ENCODE measurements around the gene SMURF2. TPM values are rescaled to one million over a fixed set of nuclear protein-coding genes. Genes with fewer than 3 reads are reported as not detected.
"Not testable (repeated sequence)": the region's sequence is repeated elsewhere in the genome, so short reads cannot be mapped to it uniquely, and the experiment has no call there.

Gene SMURF2
- total and polyA plus RNA-seq, 4 donors, result 22.7 to 47.8 (median 37.5) TPM

- no peak for DNase-seq (ENCODE audit: low read depth in 4 of 6, low spot score in 6 of 6)
- WGBS (ENCODE audit: insufficient coverage), result no CpG with 5 or more reads among the region's 2 CpGs
These were observed 54.1 kb downstream of the SMURF2 start for GRCh38 chr17:64607862-64608565.

GRCh38 chr17:64604532-64604931, 57.6 kb downstream of the SMURF2 start:
- not testable (repeated sequence) for H3K4me3 ChIP-seq (ENCODE audit: low read depth, low read length); H3K36me3 ChIP-seq (ENCODE audit: control insufficient read depth, insufficient read depth, low read length); H3K4me1 ChIP-seq (ENCODE audit: control insufficient read depth, insufficient read depth, low read length); DNase-seq (ENCODE audit: low read depth in 4 of 6, low spot score in 6 of 6); H3K27me3 ChIP-seq (ENCODE audit: control insufficient read depth, insufficient read depth, low read length); H3K27ac ChIP-seq (ENCODE audit: low read depth, low read length); H3K9me3 ChIP-seq (ENCODE audit: control insufficient read depth, insufficient read depth, low read length)
- 86% methylated on average over 7 of the region's 12 CpGs for WGBS (ENCODE audit: insufficient coverage)

More at GRCh38 chr17:64607862-64608565, 54.1 kb downstream of the SMURF2 start:
- Histone ChIP-seq H3K9me3 (ENCODE audit: control insufficient read depth, insufficient read depth, low read length) (no peaks in the 10 kb centered on the region), H3K4me1 (ENCODE audit: control insufficient read depth, insufficient read depth, low read length) (no peaks in the 10 kb centered on the region), H3K27ac (ENCODE audit: low read depth, low read length) (no peak overlapping the region), H3K36me3 (ENCODE audit: control insufficient read depth, insufficient read depth, low read length) (no peaks in the 10 kb centered on the region), H3K4me3 (ENCODE audit: low read depth, low read length) (no peak overlapping the region), H3K27me3 (ENCODE audit: control insufficient read depth, insufficient read depth, low read length) (no peaks in the 10 kb centered on the region)

DNA sequence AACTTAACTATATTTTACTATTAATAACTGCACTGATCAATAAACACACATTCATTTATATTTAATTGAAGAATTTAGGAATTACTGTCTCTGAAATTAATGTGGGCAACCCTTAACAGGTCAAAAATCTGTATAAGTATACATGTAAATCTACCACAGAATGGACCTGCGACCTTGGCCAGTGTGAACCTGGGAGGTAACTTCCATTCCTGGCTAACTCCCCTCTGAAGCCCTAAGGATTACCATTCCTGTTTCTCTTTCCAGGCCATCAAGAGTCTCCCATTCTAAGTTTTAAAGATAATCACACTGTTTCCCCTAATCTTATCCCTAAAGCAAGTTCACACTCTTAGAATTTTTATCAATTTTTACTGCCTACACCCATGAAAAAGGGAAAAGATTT, 58.1 kb downstream of the SMURF2 start:
- no peak overlapping the region for H3K27ac ChIP-seq (ENCODE audit: low read depth, low read length)
- 100% methylated on average over 1 of the region's 1 CpG for WGBS (ENCODE audit: insufficient coverage)
- no peaks in the 10 kb centered on the region for H3K27me3 ChIP-seq (ENCODE audit: control insufficient read depth, insufficient read depth, low read length)
- no peak for DNase-seq (ENCODE audit: low read depth in 4 of 6, low spot score in 6 of 6)
- no peaks in the 10 kb centered on the region for H3K4me1 ChIP-seq (ENCODE audit: control insufficient read depth, insufficient read depth, low read length)
- H3K36me3 ChIP-seq (ENCODE audit: control insufficient read depth, insufficient read depth, low read length), result no peaks in the 10 kb centered on the region
- H3K4me3 ChIP-seq (ENCODE audit: low read depth, low read length), result no peak overlapping the region
- no peaks in the 10 kb centered on the region for H3K9me3 ChIP-seq (ENCODE audit: control insufficient read depth, insufficient read depth, low read length)

GRCh38 chr17:64599827-64600226, 62.3 kb downstream of the SMURF2 start:
- DNase-seq (ENCODE audit: low read depth in 4 of 6, low spot score in 6 of 6), result no peak
- H3K4me1 ChIP-seq (ENCODE audit: control insufficient read depth, insufficient read depth, low read length), result no peaks in the 10 kb centered on the region
- H3K9me3 ChIP-seq (ENCODE audit: control insufficient read depth, insufficient read depth, low read length), result no peaks in the 10 kb centered on the region
- no peak overlapping the region for H3K27ac ChIP-seq (ENCODE audit: low read depth, low read length)
- peaks cover 3% of the 10 kb centered on the region for H3K36me3 ChIP-seq (ENCODE audit: control insufficient read depth, insufficient read depth, low read length)
- 100% methylated on average over 1 of the region's 1 CpG for WGBS (ENCODE audit: insufficient coverage)
- no peaks in the 10 kb centered on the region for H3K27me3 ChIP-seq (ENCODE audit: control insufficient read depth, insufficient read depth, low read length)
- H3K4me3 ChIP-seq (ENCODE audit: low read depth, low read length), result no peak overlapping the region

GRCh38 chr17:64599187-64599676, 62.9 kb downstream of the SMURF2 start:
- DNase-seq (ENCODE audit: low read depth in 4 of 6, low spot score in 6 of 6), result no peak
- WGBS (ENCODE audit: insufficient coverage), result 81% methylated on average over 7 of the region's 10 CpGs
- no peaks in the 10 kb centered on the region for H3K9me3 ChIP-seq (ENCODE audit: control insufficient read depth, insufficient read depth, low read length)
- H3K36me3 ChIP-seq (ENCODE audit: control insufficient read depth, insufficient read depth, low read length), result peaks cover 3% of the 10 kb centered on the region
- no peak overlapping the region for H3K4me3 ChIP-seq (ENCODE audit: low read depth, low read length)
- no peaks in the 10 kb centered on the region for H3K4me1 ChIP-seq (ENCODE audit: control insufficient read depth, insufficient read depth, low read length)
- H3K27ac ChIP-seq (ENCODE audit: low read depth, low read length), result no peak overlapping the region
- H3K27me3 ChIP-seq (ENCODE audit: control insufficient read depth, insufficient read depth, low read length), result no peaks in the 10 kb centered on the region

GRCh38 chr17:64598672-64599071, 63.4 kb downstream of the SMURF2 start:
- H3K4me1 ChIP-seq (ENCODE audit: control insufficient read depth, insufficient read depth, low read length), result no peaks in the 10 kb centered on the region
- no peak overlapping the region for H3K4me3 ChIP-seq (ENCODE audit: low read depth, low read length)
- H3K36me3 ChIP-seq (ENCODE audit: control insufficient read depth, insufficient read depth, low read length), result peaks cover 3% of the 10 kb centered on the region
- no CpG with 5 or more reads among the region's 2 CpGs for WGBS (ENCODE audit: insufficient coverage)
- no peaks in the 10 kb centered on the region for H3K27me3 ChIP-seq (ENCODE audit: control insufficient read depth, insufficient read depth, low read length)
- H3K9me3 ChIP-seq (ENCODE audit: control insufficient read depth, insufficient read depth, low read length), result no peaks in the 10 kb centered on the region
- H3K27ac ChIP-seq (ENCODE audit: low read depth, low read length), result no peak overlapping the region
- no peak for DNase-seq (ENCODE audit: low read depth in 4 of 6, low spot score in 6 of 6)

- 100% methylated on average over 1 of the region's 1 CpG for WGBS (ENCODE audit: insufficient coverage)
- H3K27ac ChIP-seq (ENCODE audit: low read depth, low read length), result no peak overlapping the region
- H3K4me1 ChIP-seq (ENCODE audit: control insufficient read depth, insufficient read depth, low read length), result no peaks in the 10 kb centered on the region
- DNase-seq (ENCODE audit: low read depth in 4 of 6, low spot score in 6 of 6), result no peak
- no peak overlapping the region for H3K4me3 ChIP-seq (ENCODE audit: low read depth, low read length)
- no peaks in the 10 kb centered on the region for H3K27me3 ChIP-seq (ENCODE audit: control insufficient read depth, insufficient read depth, low read length)
- no peaks in the 10 kb centered on the region for H3K9me3 ChIP-seq (ENCODE audit: control insufficient read depth, insufficient read depth, low read length)
- H3K36me3 ChIP-seq (ENCODE audit: control insufficient read depth, insufficient read depth, low read length), result peaks cover 3% of the 10 kb centered on the region
These were observed 65.1 kb downstream of the SMURF2 start for GRCh38 chr17:64596988-64597387.

DNA sequence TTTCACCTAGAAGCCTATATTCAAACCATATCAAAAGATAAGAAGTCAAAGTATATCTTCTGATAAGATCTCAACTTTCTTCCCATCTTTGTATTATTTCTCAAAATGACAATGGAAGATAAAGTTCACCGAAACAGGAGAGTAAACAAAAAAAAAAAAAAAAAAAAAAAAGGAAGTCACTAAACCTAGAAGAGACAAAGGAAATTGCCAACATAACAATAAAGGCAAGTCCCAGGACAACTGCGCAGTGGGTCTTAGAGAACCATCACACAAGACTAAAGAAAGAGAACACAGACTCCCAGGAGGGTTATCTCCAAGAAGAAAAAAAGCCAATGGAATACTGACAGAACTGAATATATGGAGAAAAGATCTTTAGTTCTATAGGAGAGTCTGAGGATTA, 65.7 kb downstream of the SMURF2 start:
- DNase-seq (ENCODE audit: low read depth in 4 of 6, low spot score in 6 of 6), result no peak

DNA sequence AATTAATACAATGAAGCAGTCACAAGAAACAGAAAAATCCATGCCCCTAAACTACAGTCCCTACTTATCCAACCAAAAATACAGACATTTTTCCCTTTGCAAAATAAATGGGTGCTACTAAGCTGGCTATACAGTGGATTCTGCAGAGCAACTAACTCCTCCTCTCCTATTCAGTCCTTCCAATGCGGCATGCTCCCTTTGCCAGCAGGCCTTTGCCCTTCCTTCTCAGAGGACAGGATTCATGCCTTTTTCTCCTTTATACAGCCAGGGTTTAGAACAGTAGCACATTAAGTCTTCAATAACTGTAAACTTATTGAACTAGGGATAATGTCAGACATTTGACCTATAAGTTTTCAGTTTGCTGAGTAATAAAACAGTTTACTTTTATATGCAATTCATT, 70.2 kb downstream of the SMURF2 start:
- Histone ChIP-seq H3K4me3 (ENCODE audit: low read depth, low read length) (no peak overlapping the region), H3K4me1 (ENCODE audit: control insufficient read depth, insufficient read depth, low read length) (no peaks in the 10 kb centered on the region), H3K27ac (ENCODE audit: low read depth, low read length) (no peak overlapping the region), H3K9me3 (ENCODE audit: control insufficient read depth, insufficient read depth, low read length) (no peaks in the 10 kb centered on the region), H3K27me3 (ENCODE audit: control insufficient read depth, insufficient read depth, low read length) (no peaks in the 10 kb centered on the region), H3K36me3 (ENCODE audit: control insufficient read depth, insufficient read depth, low read length) (peaks cover under 1% of the 10 kb centered on the region)
- DNase-seq (ENCODE audit: low read depth in 4 of 6, low spot score in 6 of 6), result no peak
- WGBS (ENCODE audit: insufficient coverage), result no CpG with 5 or more reads among the region's 1 CpG

More for the DNA sequence above, 65.7 kb downstream of the SMURF2 start:
- no peaks in the 10 kb centered on the region for H3K4me1 ChIP-seq (ENCODE audit: control insufficient read depth, insufficient read depth, low read length)
- no peaks in the 10 kb centered on the region for H3K27me3 ChIP-seq (ENCODE audit: control insufficient read depth, insufficient read depth, low read length)
- WGBS (ENCODE audit: insufficient coverage), result no CpG with 5 or more reads among the region's 2 CpGs
- H3K4me3 ChIP-seq (ENCODE audit: low read depth, low read length), result no peak overlapping the region
- H3K27ac ChIP-seq (ENCODE audit: low read depth, low read length), result no peak overlapping the region
- no peaks in the 10 kb centered on the region for H3K9me3 ChIP-seq (ENCODE audit: control insufficient read depth, insufficient read depth, low read length)
- H3K36me3 ChIP-seq (ENCODE audit: control insufficient read depth, insufficient read depth, low read length), result peaks cover 3% of the 10 kb centered on the region

- no peaks in the 10 kb centered on the region for H3K27me3 ChIP-seq (ENCODE audit: control insufficient read depth, insufficient read depth, low read length)
- H3K27ac ChIP-seq (ENCODE audit: low read depth, low read length), result no peak overlapping the region
- no peak overlapping the region for H3K4me3 ChIP-seq (ENCODE audit: low read depth, low read length)
- H3K36me3 ChIP-seq (ENCODE audit: control insufficient read depth, insufficient read depth, low read length), result peaks cover 14% of the 10 kb centered on the region
- no peak for DNase-seq (ENCODE audit: low read depth in 4 of 6, low spot score in 6 of 6)
- WGBS (ENCODE audit: insufficient coverage), result no CpG with 5 or more reads among the region's 2 CpGs
- no peaks in the 10 kb centered on the region for H3K9me3 ChIP-seq (ENCODE audit: control insufficient read depth, insufficient read depth, low read length)
- no peaks in the 10 kb centered on the region for H3K4me1 ChIP-seq (ENCODE audit: control insufficient read depth, insufficient read depth, low read length)
These were observed 77.0 kb downstream of the SMURF2 start for GRCh38 chr17:64585146-64585545.
